ENCODE data around the gene TMEM263.

GRCh38 chr12:106976668-106977067 is 21.0 kb downstream of the TMEM263 start:
- TF ChIP-seq CTCF (IDR thresholded peaks at IDR 0.05; ENCODE audit: poor library complexity, severe bottlenecking) (no peak), RAD21 (conservative IDR thresholded peaks at IDR 0.05) (no peak), POLR2AphosphoS5 (IDR thresholded peaks at IDR 0.05) (no peak), TAF1 (IDR thresholded peaks at IDR 0.05; ENCODE audit: low read depth) (no peak), MXI1 (conservative IDR thresholded peaks at IDR 0.05; ENCODE audit: poor library complexity, severe bottlenecking) (no peak), SMC3 (conservative IDR thresholded peaks at IDR 0.05; ENCODE audit: poor library complexity) (no peak), EZH2 (IDR thresholded peaks at IDR 0.05; ENCODE audit: borderline replicate concordance, insufficient read depth, low read length, poor library complexity, severe bottlenecking) (no peak), EP300 (conservative IDR thresholded peaks at IDR 0.05; ENCODE audit: poor library complexity, severe bottlenecking) (no peak), REST (IDR thresholded peaks at IDR 0.05; ENCODE audit: borderline replicate concordance) (no peak)
